Esophagus squamous epithelium (tissue), 5 donors: ENCODE results near the gene HS3ST3B1. TPM values are rescaled to one million over a fixed set of nuclear protein-coding genes. Genes with fewer than 3 reads are reported as not detected.

Experiments
- DNase-seq: peaks from one replicate; lab custom pipeline; 2025; lab: John Stamatoyannopoulos, UW
- H3K27ac ChIP-seq, 4 donors: fragments of 200-600 bp; sonication (generic); one replicate each; pipeline ENCODE4 v1.5.1; 2016 to 2019; ENCODE audit warnings: mild to moderate bottlenecking in 1 of 4
- H3K27me3 ChIP-seq, 4 donors: fragments of 200-600 bp; sonication (generic); 1 replicate in 3 of 4; 2 replicates in 1 of 4; pipeline versions ENCODE4 v1.5.1 to v1.6.0; 2017 to 2021; ENCODE audit warnings: antibody characterized with exemption in 1 of 4
- H3K36me3 ChIP-seq, 3 donors: fragments of 200-600 bp; sonication (generic); one replicate each; pipeline ENCODE4 v1.5.1; 2016 to 2019
- H3K4me1 ChIP-seq, 3 donors: fragments of 200-600 bp; sonication (generic); one replicate each; pipeline ENCODE4 v1.5.1; 2017 to 2019
- H3K4me3 ChIP-seq, 4 donors: fragments of 200-600 bp; sonication (generic); 1 replicate in 3 of 4; 2 replicates in 1 of 4; pipeline ENCODE4 v1.5.1; 2016 to 2019; ENCODE audit warnings: mild to moderate bottlenecking in 2 of 4, moderate library complexity in 1 of 4
- H3K9me3 ChIP-seq, 3 donors: fragments of 200-600 bp; sonication (generic); one replicate each; pipeline ENCODE4 v1.5.1; 2016 to 2019
- POLR2A ChIP-seq, 4 donors: fragments of 450-650 bp; IDR thresholded peaks; one replicate each; pipeline ENCODE4 v1.6.1; 2017; ENCODE audit warnings: antibody characterized with exemption in 4 of 4, mild to moderate bottlenecking in 4 of 4, moderate library complexity in 3 of 4
- WGBS, 2 donors: methylation state at CpG; one replicate each; pipeline ENCODE4 v1.1.5; 2018; 5-methylcytosine and 5-hydroxymethylcytosine counted together
- intact Hi-C: fragments of 100-400 bp; cut with DNase I; formaldehyde crosslinking; loops from one replicate; pipeline ENCODE4 v1.15.0; 2022
- total RNA-seq, 4 donors: library from RNA; depleted of rRNA; stranded (reverse); fragments of >200 nt; gene quantifications; one replicate each; pipeline ENCODE4 v1.1.0, GENCODE V29; 2016
- TF ChIP-seq, protein P1 (sequence below), 6 experiments: fragments of 450-650 bp in 4 of 6; fragments of 200-600 bp in 2 of 6; sonication (generic) in 2 of 6; IDR thresholded peaks; one replicate each; pipeline ENCODE4 v1.5.1; 2016 to 2019; ENCODE audit warnings: antibody characterized with exemption in 6 of 6, mild to moderate bottlenecking in 4 of 6, moderate library complexity in 4 of 6
- donor health status: DM: yes; HTN: yes; CAD: no.

The HS3ST3B1 gene
- total RNA-seq, 4 donors from 2014 or later = 5.6 to 7.6 (median 6.4) TPM

DNA sequence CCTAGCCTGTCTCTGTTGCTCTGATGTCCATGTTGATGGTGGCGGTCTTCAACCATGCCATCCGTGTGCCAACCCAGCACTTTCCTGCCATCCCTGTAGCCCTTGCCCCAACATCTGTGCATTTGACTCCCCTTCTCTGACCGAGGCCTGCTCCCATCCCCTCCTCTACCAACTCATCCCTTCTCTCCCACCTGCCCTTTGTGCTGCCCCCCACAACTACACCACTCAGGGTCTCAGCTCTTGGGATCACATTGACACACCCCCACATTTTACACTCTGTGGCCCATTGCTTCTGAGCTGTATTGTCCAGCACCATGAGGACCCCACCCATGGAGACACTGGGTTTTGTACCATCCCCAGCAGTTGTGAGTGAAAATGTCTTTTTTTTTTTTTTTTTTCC lies 11.6 kb downstream of the HS3ST3B1 start:
- Histone ChIP-seq H3K4me3 (no peak overlapping the region), H3K36me3 (no peaks in the 10 kb centered on the region), H3K27me3 (peaks cover 0 to 23% (median 0%) of the 10 kb centered on the region in 4 donors), H3K4me1 (peaks cover 8 to 49% (median 21%) of the 10 kb centered on the region in 3 donors), H3K9me3 (no peaks in the 10 kb centered on the region), H3K27ac (no peak overlapping the region)
- intact Hi-C loops = no loop called here
- WGBS, 2 donors = 93 to 96% methylated on average over 3 of the region's 3 CpGs
- no peak for TF ChIP-seq POLR2A (IDR thresholded peaks at IDR 0.05)
- TF ChIP-seq, protein P1, sequence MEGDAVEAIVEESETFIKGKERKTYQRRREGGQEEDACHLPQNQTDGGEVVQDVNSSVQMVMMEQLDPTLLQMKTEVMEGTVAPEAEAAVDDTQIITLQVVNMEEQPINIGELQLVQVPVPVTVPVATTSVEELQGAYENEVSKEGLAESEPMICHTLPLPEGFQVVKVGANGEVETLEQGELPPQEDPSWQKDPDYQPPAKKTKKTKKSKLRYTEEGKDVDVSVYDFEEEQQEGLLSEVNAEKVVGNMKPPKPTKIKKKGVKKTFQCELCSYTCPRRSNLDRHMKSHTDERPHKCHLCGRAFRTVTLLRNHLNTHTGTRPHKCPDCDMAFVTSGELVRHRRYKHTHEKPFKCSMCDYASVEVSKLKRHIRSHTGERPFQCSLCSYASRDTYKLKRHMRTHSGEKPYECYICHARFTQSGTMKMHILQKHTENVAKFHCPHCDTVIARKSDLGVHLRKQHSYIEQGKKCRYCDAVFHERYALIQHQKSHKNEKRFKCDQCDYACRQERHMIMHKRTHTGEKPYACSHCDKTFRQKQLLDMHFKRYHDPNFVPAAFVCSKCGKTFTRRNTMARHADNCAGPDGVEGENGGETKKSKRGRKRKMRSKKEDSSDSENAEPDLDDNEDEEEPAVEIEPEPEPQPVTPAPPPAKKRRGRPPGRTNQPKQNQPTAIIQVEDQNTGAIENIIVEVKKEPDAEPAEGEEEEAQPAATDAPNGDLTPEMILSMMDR (IDR thresholded peaks at IDR 0.05) = no peak
- no peak for DNase-seq

- intact Hi-C loops = no loop called here
- Histone ChIP-seq H3K27ac (no peak overlapping the region), H3K4me1 (peaks cover 0 to 13% (median 0%) of the 10 kb centered on the region in 3 donors), H3K9me3 (no peaks in the 10 kb centered on the region), H3K36me3 (no peaks in the 10 kb centered on the region), H3K4me3 (no peak overlapping the region), H3K27me3 (peaks cover 0 to 10% (median 0%) of the 10 kb centered on the region in 4 donors)
- no peak for DNase-seq
- WGBS, 2 donors = 30 to 38% methylated on average over 10 of the region's 10 CpGs
- TF ChIP-seq, protein P1 (IDR thresholded peaks at IDR 0.05) = no peak
Measured at GRCh38 chr17:14316126-14316832, 15.4 kb downstream of the HS3ST3B1 start.

- Histone ChIP-seq H3K4me3 (no peak overlapping the region), H3K4me1 (peaks cover 0 to 7% (median 0%) of the 10 kb centered on the region in 3 donors), H3K27me3 (peaks cover 0 to 10% (median 0%) of the 10 kb centered on the region in 4 donors), H3K36me3 (no peaks in the 10 kb centered on the region), H3K9me3 (no peaks in the 10 kb centered on the region), H3K27ac (no peak overlapping the region)
- DNase-seq = no peak
- 72 to 76% methylated on average over 3 of the region's 3 CpGs for WGBS, 2 donors
- intact Hi-C loops = no loop called here
- TF ChIP-seq, protein P1 (IDR thresholded peaks at IDR 0.05) = no peak
- no peak for TF ChIP-seq POLR2A (IDR thresholded peaks at IDR 0.05)
Measured at GRCh38 chr17:14317383-14317782, 16.5 kb downstream of the HS3ST3B1 start.

DNA sequence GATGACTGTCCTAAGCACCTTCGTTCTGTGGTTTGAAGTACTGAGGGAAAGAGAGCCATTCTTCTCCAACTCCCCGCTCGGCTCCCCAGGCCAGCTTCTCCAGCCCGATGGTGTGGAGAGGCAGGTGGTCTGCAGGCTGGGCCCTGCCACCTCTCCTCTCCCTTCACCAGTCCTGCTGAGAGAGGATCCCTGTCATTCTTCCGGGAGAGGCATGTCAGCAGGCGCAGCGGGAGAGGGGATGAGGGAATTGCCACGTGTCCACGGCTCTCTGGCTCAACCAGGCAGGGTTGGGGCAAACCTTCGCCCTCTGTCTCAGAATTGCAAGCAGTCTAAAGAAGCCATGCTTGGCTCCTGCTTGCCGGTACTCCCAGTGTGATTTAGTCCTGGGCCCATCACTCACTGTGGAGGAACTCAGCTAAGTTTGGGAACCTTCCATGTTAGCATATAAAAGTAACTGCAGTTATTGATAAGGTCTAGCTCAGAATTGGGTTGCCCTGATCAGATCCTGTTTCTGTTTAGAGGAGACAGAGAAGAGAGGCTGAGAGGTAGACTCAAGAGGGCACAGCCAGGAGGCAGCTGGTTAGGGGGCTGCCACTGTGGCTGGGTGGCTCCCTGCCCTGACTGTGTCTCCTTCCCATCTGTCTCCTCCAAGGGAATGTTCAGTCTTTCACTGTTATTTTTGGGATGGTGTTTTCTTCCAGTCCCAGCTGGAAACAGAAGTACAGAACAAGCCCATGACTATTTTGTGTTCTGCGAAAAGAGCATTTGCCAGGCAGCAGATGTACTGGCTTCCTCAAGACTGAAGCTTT lies 17.4 kb downstream of the HS3ST3B1 start:
- intact Hi-C loops = no loop called here
- Histone ChIP-seq H3K27me3 (peaks cover 0 to 10% (median 0%) of the 10 kb centered on the region in 4 donors), H3K4me1 (peaks cover 0 to 7% (median 0%) of the 10 kb centered on the region in 3 donors), H3K4me3 (no peak overlapping the region), H3K9me3 (no peaks in the 10 kb centered on the region), H3K27ac (no peak overlapping the region), H3K36me3 (no peaks in the 10 kb centered on the region)
- no peak for DNase-seq
- TF ChIP-seq POLR2A (IDR thresholded peaks at IDR 0.05) = no peak
- WGBS, 2 donors = 76 to 79% methylated on average over 5 to 9 of the region's 12 CpGs

- Histone ChIP-seq H3K4me1 (peaks cover 0 to 7% (median 0%) of the 10 kb centered on the region in 3 donors), H3K4me3 (no peak overlapping the region), H3K27me3 (peaks cover 0 to 10% (median 0%) of the 10 kb centered on the region in 4 donors), H3K9me3 (no peaks in the 10 kb centered on the region), H3K36me3 (no peaks in the 10 kb centered on the region), H3K27ac (no peak overlapping the region)
- WGBS, 2 donors = 75 to 77% methylated on average over 4 of the region's 4 CpGs
- TF ChIP-seq, protein P1 (IDR thresholded peaks at IDR 0.05) = no peak
- no peak for TF ChIP-seq POLR2A (IDR thresholded peaks at IDR 0.05)
- intact Hi-C loops = no loop called here
- no peak for DNase-seq
Measured at GRCh38 chr17:14318918-14319205, 18.0 kb downstream of the HS3ST3B1 start.
